C4-2B (cell line): Measurements from ENCODE around the gene TEX52.

Experiments used
- H3K27ac ChIP-seq: fragments of 450-650 bp; 2 replicates; pipeline ENCODE4 v1.5.1; 2017
- ZFX ChIP-seq: fragments of 450-650 bp; IDR thresholded peaks from 2 replicates; pipeline ENCODE4 v1.6.1; 2017
- TF ChIP-seq, protein P1 (sequence below): fragments of 450-650 bp; conservative IDR thresholded peaks from 2 replicates; pipeline ENCODE4 v1.5.1; 2017; ENCODE audit warnings: mild to moderate bottlenecking

Gene TEX52

DNA sequence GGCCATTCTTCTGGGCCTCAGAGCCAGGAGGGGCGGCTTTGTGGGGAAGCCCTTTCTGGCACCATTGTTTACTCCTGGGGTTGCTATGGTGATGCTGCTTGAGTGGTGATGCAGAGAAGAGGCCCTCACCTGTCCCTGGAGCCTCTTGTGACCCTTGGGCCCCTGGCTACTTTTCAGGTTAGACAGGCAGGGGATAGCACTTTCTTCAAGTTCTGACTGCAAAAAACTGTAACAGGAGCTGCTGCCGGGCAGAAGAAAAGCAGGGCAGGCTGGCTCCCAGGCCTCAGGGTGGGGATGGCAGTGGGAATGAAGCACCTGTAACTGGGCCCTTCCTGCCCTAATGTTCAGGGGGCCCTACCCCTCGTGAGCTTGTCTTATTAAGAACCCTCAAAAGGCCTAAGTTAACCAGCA is at the start of gene TEX52:
TSS of gene TEX52 (minus strand) at position 19 of the 411 bp plus-strand sequence. CDS start at position 6, 13 bp downstream.
- no peak within 1 kb of the TSS for H3K27ac ChIP-seq
- TF ChIP-seq, protein P1, sequence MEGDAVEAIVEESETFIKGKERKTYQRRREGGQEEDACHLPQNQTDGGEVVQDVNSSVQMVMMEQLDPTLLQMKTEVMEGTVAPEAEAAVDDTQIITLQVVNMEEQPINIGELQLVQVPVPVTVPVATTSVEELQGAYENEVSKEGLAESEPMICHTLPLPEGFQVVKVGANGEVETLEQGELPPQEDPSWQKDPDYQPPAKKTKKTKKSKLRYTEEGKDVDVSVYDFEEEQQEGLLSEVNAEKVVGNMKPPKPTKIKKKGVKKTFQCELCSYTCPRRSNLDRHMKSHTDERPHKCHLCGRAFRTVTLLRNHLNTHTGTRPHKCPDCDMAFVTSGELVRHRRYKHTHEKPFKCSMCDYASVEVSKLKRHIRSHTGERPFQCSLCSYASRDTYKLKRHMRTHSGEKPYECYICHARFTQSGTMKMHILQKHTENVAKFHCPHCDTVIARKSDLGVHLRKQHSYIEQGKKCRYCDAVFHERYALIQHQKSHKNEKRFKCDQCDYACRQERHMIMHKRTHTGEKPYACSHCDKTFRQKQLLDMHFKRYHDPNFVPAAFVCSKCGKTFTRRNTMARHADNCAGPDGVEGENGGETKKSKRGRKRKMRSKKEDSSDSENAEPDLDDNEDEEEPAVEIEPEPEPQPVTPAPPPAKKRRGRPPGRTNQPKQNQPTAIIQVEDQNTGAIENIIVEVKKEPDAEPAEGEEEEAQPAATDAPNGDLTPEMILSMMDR = no peak
- no peak for TF ChIP-seq ZFX

DNA sequence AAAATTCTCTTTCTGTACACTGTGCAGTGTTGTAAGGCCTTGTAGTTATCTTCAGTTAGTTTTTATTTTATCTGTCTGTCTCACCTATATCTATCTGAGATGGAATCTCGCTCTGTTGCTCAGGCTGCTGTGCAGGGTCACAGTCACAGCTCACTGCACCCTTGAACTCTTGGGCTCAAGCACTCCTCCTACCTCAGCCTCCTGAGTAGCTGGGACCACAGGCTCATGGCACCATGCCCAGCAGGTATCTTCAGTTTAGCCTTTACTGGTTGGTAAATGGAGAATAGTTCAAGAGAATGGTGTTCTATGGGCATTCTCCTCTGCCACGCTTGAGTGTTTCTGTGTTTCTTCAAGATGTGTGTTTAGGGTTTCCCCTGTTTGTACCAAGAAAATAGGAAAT is 47.4 kb upstream of the TEX52 start:
- no peak overlapping the region for H3K27ac ChIP-seq
- TF ChIP-seq ZFX = no peak
- TF ChIP-seq, protein P1 = no peak

DNA sequence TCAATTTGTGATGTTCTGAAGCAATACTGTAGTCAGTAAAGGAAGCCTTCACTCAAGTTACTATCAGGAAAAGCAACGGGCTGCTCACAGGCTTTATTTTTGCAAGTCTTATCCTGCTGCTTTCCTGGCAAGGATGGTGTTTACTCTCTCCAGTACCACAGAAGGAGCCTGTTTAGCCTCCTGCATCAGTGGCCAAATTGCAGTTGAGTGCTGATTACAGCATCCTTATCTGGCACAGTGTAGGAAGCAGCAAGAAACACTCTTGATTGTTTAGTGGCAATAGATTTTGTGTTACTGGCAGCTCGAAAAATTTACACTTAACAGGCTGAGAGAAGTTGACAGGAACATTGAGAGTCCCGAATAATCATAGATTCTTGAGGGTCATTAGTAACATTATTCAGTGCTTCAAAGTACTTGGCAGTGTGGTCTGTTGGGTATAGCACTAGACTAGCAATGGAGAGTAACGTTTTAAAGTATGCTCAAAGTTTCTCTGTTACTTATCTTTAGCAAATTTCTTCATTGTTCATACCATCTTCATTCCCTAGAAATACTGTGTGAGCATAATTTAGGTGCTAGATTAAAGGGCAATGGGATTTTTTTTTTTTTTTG is 45.5 kb upstream of the TEX52 start:
- TF ChIP-seq, protein P1 = no peak
- TF ChIP-seq ZFX = no peak
- H3K27ac ChIP-seq = no peak overlapping the region

DNA sequence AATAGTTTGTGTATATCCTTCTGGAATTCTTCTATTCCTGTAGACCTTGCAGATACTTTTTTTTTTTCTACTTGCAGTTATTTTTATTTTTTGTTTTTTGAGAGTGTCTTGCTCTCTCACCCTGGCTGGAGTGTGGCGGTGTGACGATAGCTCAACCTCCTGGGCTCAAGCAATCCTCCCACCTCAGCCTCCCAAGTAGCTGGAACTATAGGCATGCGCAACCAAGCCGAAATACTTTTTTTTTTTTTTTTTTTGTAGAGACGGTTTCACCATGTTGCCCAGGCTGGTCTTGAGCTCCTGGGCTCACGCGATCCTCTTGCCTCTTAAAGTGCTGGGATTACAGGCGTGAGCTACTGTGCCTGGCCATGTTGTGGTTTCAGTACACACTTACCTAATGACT is 43.8 kb upstream of the TEX52 start:
- no peak overlapping the region for H3K27ac ChIP-seq
- TF ChIP-seq, protein P1 = no peak

DNA sequence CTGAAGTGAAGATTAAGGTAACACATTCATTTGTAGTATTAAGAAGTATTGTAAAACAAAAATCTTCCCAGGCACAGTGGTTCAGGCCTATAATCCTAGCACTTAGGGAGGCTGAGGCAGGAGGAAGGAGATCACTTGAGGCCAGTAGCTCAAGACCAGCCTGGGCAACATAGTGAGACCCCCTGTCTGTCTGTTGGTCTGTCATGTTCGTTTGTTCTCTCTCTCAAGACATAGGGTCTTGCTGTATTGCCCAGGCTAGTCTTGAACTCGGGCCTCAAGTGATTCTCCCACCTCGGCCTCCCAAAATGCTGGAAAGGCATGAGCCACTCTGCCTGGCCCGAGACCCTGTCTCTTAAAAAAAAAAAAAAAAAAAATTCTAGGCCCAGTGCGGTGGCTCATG is 40.6 kb upstream of the TEX52 start:
- H3K27ac ChIP-seq = no peak overlapping the region
- TF ChIP-seq, protein P1 = no peak
- no peak for TF ChIP-seq ZFX

DNA sequence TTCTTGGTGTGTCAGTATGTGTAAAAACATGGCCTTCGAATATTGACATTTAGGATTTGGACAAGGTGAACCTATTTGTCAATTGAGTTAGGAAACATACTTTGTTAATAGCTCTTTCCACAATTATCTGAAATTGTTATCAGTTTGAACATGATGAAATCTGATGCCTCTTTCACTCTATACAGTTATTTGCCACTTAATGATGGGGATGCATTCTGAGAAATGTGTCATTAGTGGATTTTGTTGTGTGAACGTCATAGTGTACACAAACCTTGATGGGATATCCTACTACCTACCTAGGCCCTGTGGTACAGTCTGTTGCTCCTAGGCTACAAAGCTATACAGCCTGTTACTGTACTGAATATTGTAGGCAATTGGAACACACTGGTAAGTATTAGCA is 38.7 kb upstream of the TEX52 start:
- H3K27ac ChIP-seq = no peak overlapping the region
- TF ChIP-seq, protein P1 = no peak
- no peak for TF ChIP-seq ZFX

DNA sequence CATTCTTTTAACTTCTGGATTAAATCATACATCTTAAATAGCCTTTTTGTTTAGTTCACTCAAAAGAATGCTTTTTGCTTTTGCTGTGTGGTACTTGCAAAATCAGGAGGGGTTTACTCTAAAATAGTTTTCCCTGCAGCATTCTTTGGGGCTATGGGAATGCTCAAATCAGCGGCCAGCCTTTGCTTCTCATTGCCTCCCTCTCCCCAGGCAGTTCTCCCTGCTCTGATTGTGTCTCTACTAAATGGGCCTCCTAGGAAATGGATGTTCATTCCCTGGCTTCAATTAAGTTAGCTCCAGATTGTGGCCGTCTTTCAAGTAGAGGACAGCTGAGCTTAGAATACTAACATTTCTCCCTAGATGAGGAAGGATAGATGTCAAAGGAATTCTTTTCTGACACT is 38.2 kb upstream of the TEX52 start:
- TF ChIP-seq ZFX = no peak
- TF ChIP-seq, protein P1 = no peak
- H3K27ac ChIP-seq = no peak overlapping the region
